WTC11 (cell line): ENCODE results near the gene BNIP1.

ENCODE experiments used
- ATF1 ChIP-seq: sonication (generic); formaldehyde crosslinking; IDR thresholded peaks from 2 replicates; pipeline ENCODE4 v1.8.1; 2023; ENCODE audit warnings: mild to moderate bottlenecking, moderate library complexity, missing genetic modification reagents
- ATF3 ChIP-seq: sonication (generic); formaldehyde crosslinking; conservative IDR thresholded peaks from 2 replicates; pipeline ENCODE4 v1.8.1; 2022; ENCODE audit warnings: mild to moderate bottlenecking, missing genetic modification reagents
- ATF6 ChIP-seq: sonication (generic); formaldehyde crosslinking; IDR thresholded peaks from 2 replicates; pipeline ENCODE4 v1.8.1; 2023; ENCODE audit warnings: mild to moderate bottlenecking, missing genetic modification reagents
- CTCF ChIP-seq: fragments of 200-600 bp; IDR thresholded peaks from 2 replicates; pipeline ENCODE4 v1.8.0; 2022; ENCODE audit warnings: antibody characterized with exemption
- ESRRA ChIP-seq: sonication (generic); formaldehyde crosslinking; IDR thresholded peaks from 2 replicates; pipeline ENCODE4 v1.8.1; 2022; ENCODE audit warnings: mild to moderate bottlenecking, missing genetic modification reagents, borderline replicate concordance
- MYBL2 ChIP-seq: sonication (generic); formaldehyde crosslinking; IDR thresholded peaks from 2 replicates; pipeline ENCODE4 v1.8.1; 2023; ENCODE audit warnings: mild to moderate bottlenecking, moderate library complexity, missing genetic modification reagents
- NFYB ChIP-seq: sonication (generic); formaldehyde crosslinking; conservative IDR thresholded peaks from 2 replicates; pipeline ENCODE4 v1.8.0; 2022; ENCODE audit warnings: low read depth, missing genetic modification reagents
- PREB ChIP-seq: sonication (generic); formaldehyde crosslinking; IDR thresholded peaks from 2 replicates; pipeline ENCODE4 v1.8.1; 2022; ENCODE audit warnings: mild to moderate bottlenecking, missing genetic modification reagents, moderate library complexity, borderline replicate concordance
- SP1 ChIP-seq: sonication (generic); formaldehyde crosslinking; conservative IDR thresholded peaks from 2 replicates; pipeline ENCODE4 v1.8.1; 2022; ENCODE audit warnings: missing genetic modification reagents
- TEAD1 ChIP-seq: sonication (generic); formaldehyde crosslinking; IDR thresholded peaks from 2 replicates; pipeline ENCODE4 v1.8.0; 2022; ENCODE audit warnings: mild to moderate bottlenecking, missing genetic modification reagents
- ZNF121 ChIP-seq: sonication (generic); formaldehyde crosslinking; IDR thresholded peaks from 2 replicates; pipeline ENCODE4 v1.8.0; 2023; ENCODE audit warnings: missing genetic modification reagents
- ZNF138 ChIP-seq: sonication (generic); formaldehyde crosslinking; conservative IDR thresholded peaks from 2 replicates; pipeline ENCODE4 v1.8.1; 2022; ENCODE audit warnings: mild to moderate bottlenecking, moderate library complexity, missing genetic modification reagents
- TF ChIP-seq, protein P1 (sequence below): sonication (generic); formaldehyde crosslinking; IDR thresholded peaks from 2 replicates; pipeline ENCODE4 v1.8.1; 2022; ENCODE audit warnings: low read depth, mild to moderate bottlenecking, moderate library complexity, missing genetic modification reagents, borderline replicate concordance

- TF ChIP-seq ATF1 (CRISPR knock-in tag) (no peak), ZNF138 (CRISPR knock-in tag) (no peak), CTCF (no peak), SP1 (CRISPR knock-in tag) (no peak), MYBL2 (no peak), TEAD1 (CRISPR knock-in tag) (no peak), ZNF121 (CRISPR knock-in tag) (no peak), ATF6 (CRISPR knock-in tag) (no peak), ESRRA (CRISPR knock-in tag) (no peak), PREB (CRISPR knock-in tag) (no peak), ATF3 (CRISPR knock-in tag) (no peak), NFYB (CRISPR knock-in tag) (no peak)
- TF ChIP-seq, protein P1, sequence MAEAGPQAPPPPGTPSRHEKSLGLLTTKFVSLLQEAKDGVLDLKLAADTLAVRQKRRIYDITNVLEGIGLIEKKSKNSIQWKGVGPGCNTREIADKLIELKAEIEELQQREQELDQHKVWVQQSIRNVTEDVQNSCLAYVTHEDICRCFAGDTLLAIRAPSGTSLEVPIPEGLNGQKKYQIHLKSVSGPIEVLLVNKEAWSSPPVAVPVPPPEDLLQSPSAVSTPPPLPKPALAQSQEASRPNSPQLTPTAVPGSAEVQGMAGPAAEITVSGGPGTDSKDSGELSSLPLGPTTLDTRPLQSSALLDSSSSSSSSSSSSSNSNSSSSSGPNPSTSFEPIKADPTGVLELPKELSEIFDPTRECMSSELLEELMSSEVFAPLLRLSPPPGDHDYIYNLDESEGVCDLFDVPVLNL = no peak
Observed at GRCh38 chr5:173152547-173152946, 8.2 kb downstream of the BNIP1 start.
